ENCODE measurements around the gene TBC1D22A. TPM values are rescaled to one million over a fixed set of nuclear protein-coding genes. Genes with fewer than 3 reads are reported as not detected.

TBC1D22A gene
- total and polyA plus RNA-seq, 4 donors: 4.1 to 12.4 (median 8.4) TPM

- TF ChIP-seq TAF1 (conservative IDR thresholded peaks at IDR 0.05): no peak
- TF ChIP-seq EGR1 (IDR thresholded peaks at IDR 0.05; ENCODE audit: low read depth in 2 of 2): no peak
- TF ChIP-seq ZBTB33 (IDR thresholded peaks at IDR 0.05): no peak
- TF ChIP-seq, protein P1, sequence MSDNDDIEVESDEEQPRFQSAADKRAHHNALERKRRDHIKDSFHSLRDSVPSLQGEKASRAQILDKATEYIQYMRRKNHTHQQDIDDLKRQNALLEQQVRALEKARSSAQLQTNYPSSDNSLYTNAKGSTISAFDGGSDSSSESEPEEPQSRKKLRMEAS (IDR thresholded peaks at IDR 0.05): no peak
- TF ChIP-seq GABPA (IDR thresholded peaks at IDR 0.05 in 1 of 2, conservative IDR thresholded peaks at IDR 0.05 in 1 of 2): no peak
- TF ChIP-seq, protein P2, sequence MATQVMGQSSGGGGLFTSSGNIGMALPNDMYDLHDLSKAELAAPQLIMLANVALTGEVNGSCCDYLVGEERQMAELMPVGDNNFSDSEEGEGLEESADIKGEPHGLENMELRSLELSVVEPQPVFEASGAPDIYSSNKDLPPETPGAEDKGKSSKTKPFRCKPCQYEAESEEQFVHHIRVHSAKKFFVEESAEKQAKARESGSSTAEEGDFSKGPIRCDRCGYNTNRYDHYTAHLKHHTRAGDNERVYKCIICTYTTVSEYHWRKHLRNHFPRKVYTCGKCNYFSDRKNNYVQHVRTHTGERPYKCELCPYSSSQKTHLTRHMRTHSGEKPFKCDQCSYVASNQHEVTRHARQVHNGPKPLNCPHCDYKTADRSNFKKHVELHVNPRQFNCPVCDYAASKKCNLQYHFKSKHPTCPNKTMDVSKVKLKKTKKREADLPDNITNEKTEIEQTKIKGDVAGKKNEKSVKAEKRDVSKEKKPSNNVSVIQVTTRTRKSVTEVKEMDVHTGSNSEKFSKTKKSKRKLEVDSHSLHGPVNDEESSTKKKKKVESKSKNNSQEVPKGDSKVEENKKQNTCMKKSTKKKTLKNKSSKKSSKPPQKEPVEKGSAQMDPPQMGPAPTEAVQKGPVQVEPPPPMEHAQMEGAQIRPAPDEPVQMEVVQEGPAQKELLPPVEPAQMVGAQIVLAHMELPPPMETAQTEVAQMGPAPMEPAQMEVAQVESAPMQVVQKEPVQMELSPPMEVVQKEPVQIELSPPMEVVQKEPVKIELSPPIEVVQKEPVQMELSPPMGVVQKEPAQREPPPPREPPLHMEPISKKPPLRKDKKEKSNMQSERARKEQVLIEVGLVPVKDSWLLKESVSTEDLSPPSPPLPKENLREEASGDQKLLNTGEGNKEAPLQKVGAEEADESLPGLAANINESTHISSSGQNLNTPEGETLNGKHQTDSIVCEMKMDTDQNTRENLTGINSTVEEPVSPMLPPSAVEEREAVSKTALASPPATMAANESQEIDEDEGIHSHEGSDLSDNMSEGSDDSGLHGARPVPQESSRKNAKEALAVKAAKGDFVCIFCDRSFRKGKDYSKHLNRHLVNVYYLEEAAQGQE (IDR thresholded peaks at IDR 0.05): no peak
- TF ChIP-seq SP1 (IDR thresholded peaks at IDR 0.05): no peak
- TF ChIP-seq JUND (IDR thresholded peaks at IDR 0.05): no peak
- TF ChIP-seq CTCF (IDR thresholded peaks at IDR 0.05; ENCODE audit: low read depth, low read length, missing input control): no peak
- no peak for TF ChIP-seq FOXA1 (IDR thresholded peaks at IDR 0.05)
- no peak for TF ChIP-seq FOXA2 (IDR thresholded peaks at IDR 0.05)
- TF ChIP-seq NR2F2 (IDR thresholded peaks at IDR 0.05): no peak
- 73% methylated on average over 13 of the region's 13 CpGs for WGBS
- H3K9ac ChIP-seq (ENCODE audit: low read depth in 1 of 2, low read length in 2 of 2): peak overlapping the region; percentile 14 to 50
Measured at GRCh38 chr22:46735747-46736608, 26.5 kb upstream of the TBC1D22A start.

GRCh38 chr22:46736705-46737104 lies 25.7 kb upstream of the TBC1D22A start:
- Histone ChIP-seq H3K9me3 (ENCODE audit: control insufficient read depth in 4 of 4, low read length in 3 of 4) (no peaks in the 10 kb centered on the region), H3K4me3 (ENCODE audit: low read depth in 1 of 3, low read length in 3 of 3) (peak overlapping the region in 1 of 3 donors; percentile 54), H3K27me3 (ENCODE audit: control insufficient read depth in 4 of 4, insufficient read depth in 4 of 4, low read length in 3 of 4) (no peaks in the 10 kb centered on the region), H3K36me3 (ENCODE audit: control insufficient read depth in 4 of 4, insufficient read depth in 3 of 4, low read depth in 1 of 4, low read length in 3 of 4) (no peaks in the 10 kb centered on the region), H3K4me1 (ENCODE audit: control insufficient read depth in 4 of 4, insufficient read depth in 4 of 4, low read length in 3 of 4) (peaks cover 20 to 80% (median 61%) of the 10 kb centered on the region in 4 donors), H3K27ac (ENCODE audit: low read depth in 1 of 2, low read length in 2 of 2) (peak overlapping the region; percentile 88 to 89), H3K9ac (ENCODE audit: low read depth in 1 of 2, low read length in 2 of 2) (peak overlapping the region; percentile 50 to 57)
- 60% methylated on average over 8 of the region's 8 CpGs for WGBS
- DNase-seq (ENCODE audit: low spot score): no peak
- TF ChIP-seq JUND (IDR thresholded peaks at IDR 0.05) (no peak), FOXA1 (IDR thresholded peaks at IDR 0.05) (no peak), YY1 (IDR thresholded peaks at IDR 0.05) (no peak), GABPA (IDR thresholded peaks at IDR 0.05 in 1 of 2, conservative IDR thresholded peaks at IDR 0.05 in 1 of 2) (no peak), HNF4A (conservative IDR thresholded peaks at IDR 0.05) (no peak), SP1 (IDR thresholded peaks at IDR 0.05) (no peak)

More at GRCh38 chr22:46735747-46736608, 26.5 kb upstream of the TBC1D22A start:
- H3K36me3 ChIP-seq (ENCODE audit: control insufficient read depth in 4 of 4, insufficient read depth in 3 of 4, low read depth in 1 of 4, low read length in 3 of 4): no peaks in the 10 kb centered on the region
- DNase-seq (ENCODE audit: low spot score): no peak
- no peaks in the 10 kb centered on the region for H3K9me3 ChIP-seq (ENCODE audit: control insufficient read depth in 4 of 4, low read length in 3 of 4)
- peaks cover 21 to 81% (median 60%) of the 10 kb centered on the region in 4 donors for H3K4me1 ChIP-seq (ENCODE audit: control insufficient read depth in 4 of 4, insufficient read depth in 4 of 4, low read length in 3 of 4)
- no peak overlapping the region for H3K4me3 ChIP-seq (ENCODE audit: low read depth in 1 of 3, low read length in 3 of 3)
- H3K27ac ChIP-seq (ENCODE audit: low read depth in 1 of 2, low read length in 2 of 2): peak overlapping the region; percentile 88 to 89
- no peaks in the 10 kb centered on the region for H3K27me3 ChIP-seq (ENCODE audit: control insufficient read depth in 4 of 4, insufficient read depth in 4 of 4, low read length in 3 of 4)
